ENCODE measurements around the gene SHKBP1. TPM values are rescaled to one million over a fixed set of nuclear protein-coding genes. Genes with fewer than 3 reads are reported as not detected.

SHKBP1 gene
- polyA plus RNA-seq, 3 donors = 234 to 324 (median 284) TPM

DNA sequence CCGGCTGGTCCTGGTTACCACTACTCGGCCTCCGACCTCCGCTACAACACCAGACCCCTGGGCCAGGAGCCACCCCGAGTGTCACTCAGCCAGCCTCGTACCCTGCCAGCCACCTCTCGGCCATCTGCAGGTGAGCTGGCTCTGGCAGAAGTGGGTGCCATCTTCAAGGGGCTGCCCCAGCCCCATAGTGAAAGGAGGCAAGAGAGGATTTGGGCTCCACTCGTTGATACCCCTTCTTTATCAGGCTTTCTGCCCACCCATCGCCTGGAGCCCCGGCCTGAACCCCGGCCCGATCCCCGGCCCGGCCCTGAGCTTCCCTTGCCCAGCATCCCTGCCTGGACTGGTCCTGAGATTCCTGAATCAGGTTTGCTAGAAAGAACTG is 31.6 kb downstream of the SHKBP1 start:
- Mint-ChIP-seq H3K4me1 (peaks cover 68% of the 10 kb centered on the region), H3K4me3 (peak overlapping the region in 1 of 2 donors; percentile 91), H3K27me3 (ENCODE audit: low read depth in 3 of 3) (peaks cover 47 to 75% (median 60%) of the 10 kb centered on the region in 3 donors), H3K27ac (no peak overlapping the region), H3K36me3 (peaks cover 0 to 15% of the 10 kb centered on the region in 2 donors), H3K9me3 (peaks cover 3 to 13% (median 8%) of the 10 kb centered on the region in 7 donors)
- H3K4me3 ChIP-seq (replicated peaks in 1 of 3; ENCODE audit: low read depth in 2 of 3, low read length in 3 of 3) = no peak overlapping the region
- no peaks in the 10 kb centered on the region for H3K36me3 ChIP-seq (replicated peaks in 1 of 2; ENCODE audit: control insufficient read depth in 1 of 2, insufficient read depth in 2 of 2, low read length in 2 of 2)
- H3K4me1 ChIP-seq (ENCODE audit: control insufficient read depth in 1 of 2, insufficient read depth in 2 of 2, low read length in 2 of 2) = peaks cover 55 to 65% of the 10 kb centered on the region in 2 donors
- intact Hi-C loops (cut with micrococcal nuclease) = loop anchor here in 1 of 2 donors (10.0 kb wide), 1 partner anchor 303 kb away; no protein-coding TSS in a partner anchor
- peaks cover 2 to 55% of the 10 kb centered on the region in 2 donors for H3K27me3 ChIP-seq (ENCODE audit: control insufficient read depth in 2 of 2, insufficient read depth in 2 of 2, low read length in 2 of 2)
- H3K9ac ChIP-seq (ENCODE audit: insufficient read depth, low read length, poor library complexity, severe bottlenecking) = no peak overlapping the region
- H2AFZ ChIP-seq (ENCODE audit: insufficient read depth, low read depth, low read length, poor library complexity, severe bottlenecking) = no peak overlapping the region
- TF ChIP-seq, protein P1, sequence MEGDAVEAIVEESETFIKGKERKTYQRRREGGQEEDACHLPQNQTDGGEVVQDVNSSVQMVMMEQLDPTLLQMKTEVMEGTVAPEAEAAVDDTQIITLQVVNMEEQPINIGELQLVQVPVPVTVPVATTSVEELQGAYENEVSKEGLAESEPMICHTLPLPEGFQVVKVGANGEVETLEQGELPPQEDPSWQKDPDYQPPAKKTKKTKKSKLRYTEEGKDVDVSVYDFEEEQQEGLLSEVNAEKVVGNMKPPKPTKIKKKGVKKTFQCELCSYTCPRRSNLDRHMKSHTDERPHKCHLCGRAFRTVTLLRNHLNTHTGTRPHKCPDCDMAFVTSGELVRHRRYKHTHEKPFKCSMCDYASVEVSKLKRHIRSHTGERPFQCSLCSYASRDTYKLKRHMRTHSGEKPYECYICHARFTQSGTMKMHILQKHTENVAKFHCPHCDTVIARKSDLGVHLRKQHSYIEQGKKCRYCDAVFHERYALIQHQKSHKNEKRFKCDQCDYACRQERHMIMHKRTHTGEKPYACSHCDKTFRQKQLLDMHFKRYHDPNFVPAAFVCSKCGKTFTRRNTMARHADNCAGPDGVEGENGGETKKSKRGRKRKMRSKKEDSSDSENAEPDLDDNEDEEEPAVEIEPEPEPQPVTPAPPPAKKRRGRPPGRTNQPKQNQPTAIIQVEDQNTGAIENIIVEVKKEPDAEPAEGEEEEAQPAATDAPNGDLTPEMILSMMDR (IDR thresholded peaks at IDR 0.05) = no peak
- no peak overlapping the region for H3K4me2 ChIP-seq (replicated peaks; ENCODE audit: extremely low read depth, low read length, poor library complexity, severe bottlenecking)
- WGBS (ENCODE audit: insufficient coverage) = 97% methylated on average over 13 of the region's 14 CpGs
- H3K27ac ChIP-seq (ENCODE audit: low read depth in 1 of 2, low read length in 2 of 2) = no peak overlapping the region
- no peak for DNase-seq
- peaks cover 8% of the 10 kb centered on the region for H4K20me1 ChIP-seq (ENCODE audit: insufficient read depth, low read length)
- no peaks in the 10 kb centered on the region for H3K79me2 ChIP-seq (ENCODE audit: insufficient read depth, low read length)
- no peaks in the 10 kb centered on the region for H3K9me3 ChIP-seq (replicated peaks in 1 of 2; ENCODE audit: control insufficient read depth in 1 of 2, insufficient read depth in 1 of 2, low read length in 2 of 2)

DNA sequence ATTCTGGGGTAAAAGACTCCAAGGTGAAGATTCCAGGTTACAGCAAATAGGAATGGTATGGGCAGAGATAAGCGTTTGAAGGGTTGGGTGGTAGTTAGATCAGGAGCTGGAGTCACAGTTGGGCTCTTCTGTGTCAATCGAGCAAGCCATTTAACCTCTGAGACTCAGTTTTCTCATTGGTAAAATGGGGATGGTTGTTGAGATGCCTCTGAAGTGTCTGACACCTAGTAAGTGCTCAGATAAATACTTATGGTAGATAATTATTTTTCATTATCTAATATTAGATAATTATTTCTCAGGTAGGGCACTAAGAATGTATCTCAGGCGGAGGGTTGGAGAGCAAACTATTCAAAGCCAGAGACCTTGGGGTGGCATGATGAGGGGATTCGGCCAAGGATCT is 32.3 kb downstream of the SHKBP1 start:
- intact Hi-C loops (cut with micrococcal nuclease) = loop anchor here in 1 of 2 donors (10.0 kb wide), 1 partner anchor 304 kb away; no protein-coding TSS in a partner anchor
- WGBS (ENCODE audit: insufficient coverage) = 67% methylated on average over 2 of the region's 4 CpGs
- Histone ChIP-seq H3K4me2 (replicated peaks; ENCODE audit: extremely low read depth, low read length, poor library complexity, severe bottlenecking) (peak overlapping the region; percentile 91), H4K20me1 (ENCODE audit: insufficient read depth, low read length) (peaks cover 8% of the 10 kb centered on the region), H3K27ac (ENCODE audit: low read depth in 1 of 2, low read length in 2 of 2) (no peak overlapping the region), H2AFZ (ENCODE audit: insufficient read depth, low read depth, low read length, poor library complexity, severe bottlenecking) (peak overlapping the region; percentile 90), H3K9ac (ENCODE audit: insufficient read depth, low read length, poor library complexity, severe bottlenecking) (no peak overlapping the region), H3K27me3 (ENCODE audit: control insufficient read depth in 2 of 2, insufficient read depth in 2 of 2, low read length in 2 of 2) (peaks cover 2 to 48% of the 10 kb centered on the region in 2 donors), H3K79me2 (ENCODE audit: insufficient read depth, low read length) (no peaks in the 10 kb centered on the region), H3K9me3 (replicated peaks in 1 of 2; ENCODE audit: control insufficient read depth in 1 of 2, insufficient read depth in 1 of 2, low read length in 2 of 2) (no peaks in the 10 kb centered on the region), H3K4me3 (replicated peaks in 1 of 3; ENCODE audit: low read depth in 2 of 3, low read length in 3 of 3) (peak overlapping the region in 1 of 3 experiments; percentile 74), H3K36me3 (replicated peaks in 1 of 2; ENCODE audit: control insufficient read depth in 1 of 2, insufficient read depth in 2 of 2, low read length in 2 of 2) (no peaks in the 10 kb centered on the region), H3K4me1 (ENCODE audit: control insufficient read depth in 1 of 2, insufficient read depth in 2 of 2, low read length in 2 of 2) (peaks cover 55 to 65% of the 10 kb centered on the region in 2 donors)
- DNase-seq = no peak
- Mint-ChIP-seq H3K36me3 (peaks cover 0 to 15% of the 10 kb centered on the region in 2 donors), H3K27ac (peak overlapping the region in 1 of 7 donors; percentile 31), H3K4me3 (peak overlapping the region in 1 of 2 donors; percentile 86), H3K27me3 (ENCODE audit: low read depth in 3 of 3) (peaks cover 44 to 72% (median 59%) of the 10 kb centered on the region in 3 donors), H3K4me1 (peaks cover 68% of the 10 kb centered on the region), H3K9me3 (peaks cover 2 to 13% (median 7%) of the 10 kb centered on the region in 7 donors)
- TF ChIP-seq, protein P1 (IDR thresholded peaks at IDR 0.05) = no peak
